NCI-H345 (cell line): ENCODE data around the gene METRNL.
"Not testable (repeated sequence)": the region's sequence is repeated elsewhere in the genome, so short reads cannot be mapped to it uniquely, and the experiment has no call there.

Source experiments
- DNase-seq: peaks from one replicate; lab custom pipeline; 2025; lab: John Stamatoyannopoulos, UW

The METRNL gene

DNA sequence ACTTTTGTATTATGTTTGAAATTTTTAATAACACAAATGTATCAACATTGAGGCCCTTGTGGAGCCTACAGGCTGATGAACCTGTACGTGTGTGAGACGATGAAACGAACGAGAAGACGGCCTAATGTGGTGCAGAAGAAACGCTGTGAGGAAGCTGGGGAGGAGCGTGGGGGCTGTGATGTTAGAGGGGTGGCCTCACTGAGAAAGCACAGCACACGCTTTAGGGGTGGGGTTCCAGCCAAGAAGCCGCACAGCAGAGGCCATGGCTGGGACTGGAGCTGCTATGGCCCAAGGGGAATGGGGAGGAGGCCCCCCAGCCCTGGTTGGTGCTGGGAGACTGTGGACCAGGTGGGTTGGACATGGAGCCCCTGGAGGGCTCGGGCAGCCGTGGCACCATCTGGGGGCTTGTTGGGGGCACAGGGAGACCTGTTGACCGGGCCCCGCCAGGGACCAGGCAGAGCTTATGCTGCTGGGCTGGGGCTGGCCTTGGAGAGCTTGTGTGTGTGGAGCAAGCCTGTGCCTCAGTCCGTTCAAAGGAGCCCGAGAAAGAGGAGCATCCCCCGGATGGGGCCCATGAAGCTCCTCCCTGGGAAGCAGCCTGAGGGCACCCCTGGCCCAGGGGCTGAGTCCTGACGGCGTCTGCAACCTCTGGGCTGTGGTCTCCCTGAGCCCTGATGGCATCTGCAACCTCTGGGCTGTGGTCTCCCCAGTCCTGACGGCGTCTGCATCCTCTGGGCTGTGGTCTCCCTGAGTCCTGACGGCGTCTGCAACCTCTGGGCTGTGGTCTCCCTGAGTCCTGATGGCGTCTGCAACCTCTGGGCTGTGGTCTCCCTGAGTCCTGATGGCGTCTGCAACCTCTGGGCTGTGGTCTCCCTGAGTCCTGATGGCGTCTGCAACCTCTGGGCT lies 44.7 kb downstream of the METRNL start:
- no peak for DNase-seq

DNA sequence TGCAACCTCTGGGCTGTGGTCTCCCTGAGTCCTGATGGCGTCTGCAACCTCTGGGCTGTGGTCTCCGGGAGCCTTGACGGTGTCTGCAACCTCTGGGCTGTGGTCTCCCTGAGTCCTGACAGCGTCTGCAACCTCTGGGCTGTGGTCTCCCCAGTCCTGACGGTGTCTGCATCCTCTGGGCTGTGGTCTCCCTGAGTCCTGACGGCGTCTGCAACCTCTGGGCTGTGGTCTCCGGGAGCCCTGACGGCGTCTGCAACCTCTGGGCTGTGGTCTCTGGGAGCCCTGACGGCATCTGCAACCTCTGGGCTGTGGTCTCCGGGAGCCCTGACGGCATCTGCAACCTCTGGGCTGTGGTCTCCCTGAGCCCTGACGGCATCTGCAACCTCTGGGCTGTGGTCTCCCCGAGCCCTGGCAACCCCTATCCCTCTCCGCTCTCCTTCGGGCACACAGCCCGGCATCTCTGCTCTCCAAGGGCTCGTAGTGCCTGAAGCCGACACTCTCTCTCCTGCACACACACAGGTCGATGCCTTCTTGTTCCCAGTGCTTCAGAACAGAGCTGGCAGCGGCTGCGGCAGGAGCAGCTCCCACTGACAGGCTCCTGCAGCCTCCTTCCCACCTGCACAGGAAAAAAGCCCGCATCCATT lies 45.6 kb downstream of the METRNL start:
- no peak for DNase-seq

GRCh38 chr17:83125515-83126274 lies 46.3 kb downstream of the METRNL start:
- DNase-seq = no peak

DNA sequence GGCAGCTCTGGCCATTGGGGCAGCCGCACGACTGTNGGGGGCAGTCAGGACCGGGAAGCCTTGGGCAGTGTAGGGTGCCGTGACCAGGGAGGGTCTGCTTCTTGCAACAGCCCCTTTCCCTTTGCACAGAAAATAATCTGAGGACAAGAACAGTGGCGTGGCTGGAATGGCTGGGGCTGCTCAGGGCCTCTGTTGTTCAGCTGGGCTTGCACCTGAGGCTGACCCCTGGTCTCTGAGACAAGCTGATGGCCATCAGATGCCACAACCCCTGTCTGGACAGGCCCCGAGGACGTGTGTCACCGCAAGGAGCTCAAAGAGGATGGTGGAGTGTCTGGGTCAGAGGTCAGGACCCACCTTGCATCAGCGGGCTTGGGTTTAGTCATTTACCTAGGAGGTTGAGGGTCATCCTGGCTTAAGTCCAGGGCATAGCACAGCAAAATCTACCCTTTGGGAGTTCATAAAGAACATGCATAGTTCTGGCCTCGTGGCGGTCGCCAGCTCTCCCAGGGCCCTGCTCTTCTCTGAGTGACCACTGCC lies 46.9 kb downstream of the METRNL start:
- no peak for DNase-seq

DNA sequence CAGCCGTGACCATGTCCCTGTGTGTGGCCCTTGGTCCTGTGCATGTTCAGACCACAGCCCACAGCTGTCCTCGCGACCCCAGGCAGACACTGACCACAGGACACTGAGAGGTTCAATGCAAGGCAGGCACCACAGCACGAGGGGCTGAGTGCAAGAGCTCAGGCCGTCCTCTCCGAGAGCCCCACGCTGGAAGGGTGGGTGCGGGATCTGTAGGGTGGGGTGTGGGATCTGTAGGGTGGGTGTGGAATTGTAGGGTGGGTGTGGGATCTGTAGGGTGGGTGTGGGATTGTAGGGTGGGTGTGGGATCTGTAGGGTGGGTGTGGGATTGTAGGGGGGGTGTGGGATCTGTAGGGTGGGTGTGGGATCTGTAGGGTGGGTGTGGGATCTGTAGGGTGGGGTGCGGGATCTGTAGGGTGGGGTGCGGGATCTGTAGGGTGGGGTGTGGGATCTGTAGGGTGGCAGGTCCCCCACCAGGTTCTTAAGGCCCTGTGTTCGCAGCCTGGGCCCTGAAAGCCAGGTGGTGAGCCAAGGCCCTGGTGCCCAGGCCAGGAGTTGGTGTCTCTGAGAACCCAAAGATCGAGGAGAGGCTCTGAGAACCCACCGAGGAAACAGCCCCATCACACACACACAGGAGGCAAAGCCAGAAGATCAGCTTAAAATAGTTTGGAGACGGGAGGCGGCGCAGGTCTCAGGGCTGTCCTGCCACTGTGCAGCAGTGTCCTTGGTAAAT lies 48.2 kb downstream of the METRNL start:
- DNase-seq = no peak

DNA sequence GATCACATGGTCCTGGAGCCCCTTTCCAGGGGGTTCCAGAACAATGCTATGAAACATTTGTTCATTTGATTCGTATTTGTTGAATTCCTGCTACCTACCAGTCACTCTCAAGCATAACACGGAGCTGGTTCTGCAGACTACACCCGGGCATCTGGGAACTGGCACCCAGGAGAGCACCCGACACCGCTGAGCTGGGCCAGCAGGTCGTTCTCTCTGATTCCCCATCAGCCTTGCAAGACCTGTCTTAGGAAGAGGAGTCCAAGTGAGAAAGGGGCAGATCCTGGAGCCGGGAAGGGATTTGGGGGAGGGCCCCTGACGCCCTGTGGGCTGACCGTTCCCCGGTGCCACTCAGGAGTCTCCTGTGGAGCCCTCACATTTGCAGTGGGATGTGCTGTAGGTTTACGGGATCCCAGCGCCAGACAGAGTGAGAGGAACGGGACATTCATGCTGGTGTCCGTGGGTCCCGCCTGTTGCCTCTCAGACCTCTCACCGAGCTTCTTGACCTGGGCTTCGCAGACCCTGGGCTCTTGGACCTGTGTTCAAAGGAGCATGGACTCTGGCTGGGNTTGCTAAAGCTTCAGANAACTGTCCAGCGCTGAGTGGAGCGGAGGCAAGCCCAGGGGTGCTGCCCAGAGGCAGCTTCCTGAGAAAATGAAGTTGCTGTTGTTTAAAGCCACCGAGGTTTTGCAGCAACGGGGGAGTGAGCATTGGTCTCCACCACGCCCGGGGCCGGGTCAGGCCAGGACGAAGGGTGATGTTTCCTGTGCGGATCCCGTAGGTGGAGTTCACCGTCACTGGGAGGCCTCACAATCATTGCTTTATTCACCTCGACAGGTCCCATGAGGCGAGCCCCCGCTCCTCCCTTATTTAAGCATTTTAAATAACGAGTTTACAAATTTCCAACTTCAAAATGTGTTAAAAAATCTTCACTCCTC lies 49.2 kb downstream of the METRNL start:
- DNase-seq = no peak

DNA sequence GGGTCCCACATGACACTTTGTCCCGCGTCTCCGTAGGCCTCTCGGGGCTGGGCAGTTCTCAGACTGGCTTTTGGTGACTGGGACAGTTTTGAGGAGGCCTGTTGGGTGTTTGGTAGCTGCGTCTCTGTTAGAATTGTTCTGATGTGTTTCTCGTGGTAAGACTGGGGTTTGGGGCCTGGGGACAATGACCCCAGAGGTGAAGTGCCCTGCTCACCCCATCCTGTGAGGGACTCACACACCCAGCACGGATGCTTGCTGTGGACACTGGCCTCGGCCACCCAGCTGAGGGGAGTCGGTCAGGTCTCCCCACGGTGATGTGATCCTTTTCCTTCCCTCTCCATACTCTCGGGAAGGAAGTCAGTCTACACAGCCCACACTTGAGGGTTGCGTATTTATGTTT lies 50.3 kb downstream of the METRNL start:
- DNase-seq = no peak

- DNase-seq = no peak
These were observed 52.1 kb downstream of the METRNL start for GRCh38 chr17:83131401-83132011.

DNA sequence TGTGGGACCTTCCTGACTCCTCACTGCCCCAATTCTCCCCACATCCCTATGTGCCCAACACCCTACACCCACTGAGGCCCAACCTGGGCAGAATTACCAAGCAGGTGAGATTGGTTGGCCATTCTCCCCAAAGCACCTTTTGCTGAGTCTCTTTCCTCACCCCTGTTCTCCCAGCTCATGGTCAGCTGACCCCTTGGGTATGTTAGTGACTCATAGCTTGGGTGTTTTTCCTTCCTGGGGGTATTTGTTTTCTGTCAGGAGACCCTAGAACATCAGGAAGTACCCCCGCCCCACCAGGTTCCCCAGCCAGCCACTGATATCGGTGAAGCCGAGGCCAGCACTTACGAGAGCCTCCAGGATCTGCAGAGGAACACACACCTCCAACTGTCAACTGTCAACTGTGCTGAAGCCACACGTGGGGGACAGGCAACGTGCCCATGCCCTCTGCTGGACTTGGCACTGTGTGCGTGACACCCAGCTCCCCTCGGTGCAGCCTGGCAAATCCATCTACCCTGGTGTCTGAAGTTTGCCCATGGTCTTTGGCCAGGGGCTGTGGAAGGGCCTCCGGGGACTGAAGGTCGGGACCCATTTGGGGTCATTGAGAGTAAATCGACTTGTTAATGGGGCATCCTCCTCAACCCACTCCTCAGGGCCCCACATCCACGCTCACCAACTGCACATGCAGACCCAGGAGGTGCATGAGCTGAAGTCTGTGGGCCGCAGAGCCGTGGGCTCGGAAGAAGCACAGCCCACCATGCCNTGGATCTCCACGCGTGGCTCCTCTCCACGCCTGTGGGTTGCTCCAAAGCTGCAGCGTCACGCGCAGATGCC lies 53.1 kb downstream of the METRNL start:
- DNase-seq = no peak

- no peak for DNase-seq
These were observed 54.1 kb downstream of the METRNL start for GRCh38 chr17:83133302-83134121.

DNA sequence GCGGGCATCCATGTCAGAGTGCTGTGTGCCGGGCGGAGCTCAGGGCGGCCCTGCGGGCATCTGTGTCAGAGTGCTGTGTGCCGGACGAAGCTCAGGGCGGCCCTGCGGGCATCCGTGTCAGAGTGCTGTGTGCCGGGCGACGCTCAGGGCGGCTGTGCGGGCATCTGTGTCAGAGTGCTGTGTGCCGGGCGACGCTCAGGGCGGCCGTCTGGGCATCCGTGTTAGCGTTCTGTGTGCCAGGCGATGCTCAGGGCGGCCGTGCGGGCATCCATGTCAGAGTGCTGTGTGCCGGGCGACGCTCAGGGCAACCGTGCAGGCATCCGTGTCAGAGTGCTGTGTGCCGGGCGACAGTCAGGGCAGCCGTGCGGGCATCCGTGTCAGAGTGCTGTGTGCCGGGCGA lies 55.0 kb downstream of the METRNL start:
- DNase-seq = not testable (repeated sequence)

- no peak for DNase-seq
These were observed 56.3 kb downstream of the METRNL start for GRCh38 chr17:83135692-83136091.

GRCh38 chr17:83136156-83136555 lies 56.7 kb downstream of the METRNL start:
- DNase-seq = no peak

DNA sequence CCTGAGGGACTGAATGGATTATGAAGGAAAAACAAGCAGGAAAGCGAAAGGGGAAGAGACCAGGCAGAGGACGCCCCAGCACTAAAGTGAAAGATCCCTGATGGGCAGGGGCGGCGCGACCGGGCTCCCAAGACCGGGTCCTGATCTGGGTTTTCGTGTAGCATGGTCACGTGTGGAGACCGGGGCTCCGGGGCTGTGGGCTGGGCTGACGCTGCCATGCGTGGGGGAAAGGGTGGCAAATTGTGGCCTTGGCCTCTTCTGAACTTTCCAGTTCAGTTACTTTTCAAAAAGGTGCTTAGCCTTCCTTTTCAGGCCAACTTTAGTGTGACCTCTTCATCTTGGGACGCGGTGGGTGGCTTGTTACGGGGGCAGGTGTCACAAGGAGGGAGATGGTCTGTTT lies 57.5 kb downstream of the METRNL start:
- DNase-seq = no peak

DNA sequence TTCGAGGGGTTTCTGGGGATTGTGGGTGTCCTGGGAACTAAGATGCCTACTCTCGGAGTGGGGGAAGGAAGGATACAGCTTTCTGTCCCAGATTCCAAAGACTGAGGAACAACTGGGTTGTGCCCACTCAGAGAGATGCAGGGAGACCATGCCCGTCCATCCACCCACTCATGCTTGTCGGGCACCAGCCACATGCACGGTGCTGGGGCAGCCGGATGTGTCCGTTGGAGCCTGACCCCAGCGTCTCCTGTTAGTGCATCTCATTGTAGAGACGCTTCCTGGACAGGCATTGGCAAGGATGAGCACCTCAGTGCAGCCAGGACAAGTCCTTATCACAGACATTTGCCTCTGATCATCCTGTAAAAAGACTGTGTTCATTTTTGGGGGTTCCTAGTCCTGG lies 58.1 kb downstream of the METRNL start:
- no peak for DNase-seq

DNA sequence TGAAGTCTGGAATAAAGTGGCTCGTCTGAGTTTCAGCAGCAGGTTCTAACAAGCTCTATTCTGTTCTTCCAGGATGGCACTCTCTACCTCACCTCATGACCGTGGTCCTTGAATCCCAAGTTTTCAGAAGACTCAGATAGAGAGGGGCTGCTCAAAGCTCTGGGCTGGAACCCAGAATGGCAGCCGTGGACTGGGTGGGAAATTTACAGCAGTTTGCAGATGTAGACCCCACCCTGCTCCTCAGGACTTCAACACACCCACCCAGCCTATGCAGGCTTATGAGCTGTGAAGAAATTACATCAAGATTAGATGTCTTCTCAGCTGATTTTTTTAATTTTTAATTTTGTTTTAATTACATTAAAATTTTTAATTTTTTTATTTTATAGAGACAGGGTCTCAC lies 59.4 kb downstream of the METRNL start:
- DNase-seq = no peak

- DNase-seq = not testable (repeated sequence)
These were observed 60.3 kb downstream of the METRNL start for GRCh38 chr17:83139541-83140248.

GRCh38 chr17:83140249-83140566 lies 60.8 kb downstream of the METRNL start:
- DNase-seq = not testable (repeated sequence)
